Measurements from ENCODE around the gene HDGF. TPM values are rescaled to one million over a fixed set of nuclear protein-coding genes. Genes with fewer than 3 reads are reported as not detected.
A peak's percentile ranks its signal among the peaks of the same experiment; 100 is the strongest.

The HDGF gene
- total RNA-seq, 1 donor from 2014 or later = 246 TPM

DNA sequence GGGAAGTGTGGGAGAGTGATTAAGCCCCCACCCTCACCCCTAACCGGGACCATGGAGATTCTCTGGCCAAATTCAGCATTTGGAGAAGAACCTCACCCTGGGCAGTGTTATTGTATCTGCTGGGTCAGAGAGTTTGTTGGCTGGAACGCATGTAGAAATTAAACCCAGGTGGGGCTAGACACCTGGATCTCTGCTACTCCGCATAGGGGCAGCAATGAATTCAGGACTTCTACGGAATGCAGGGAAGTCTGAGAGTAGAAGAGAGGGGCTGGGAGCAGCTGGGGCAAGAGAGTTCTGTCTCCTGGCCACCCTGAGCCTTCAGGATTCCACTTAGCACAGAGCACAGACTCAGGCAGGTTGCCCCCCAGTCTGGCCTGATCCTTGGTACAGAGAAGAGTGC is 42.4 kb downstream of the HDGF start:
- Histone ChIP-seq H3K4me1 (peaks cover 60% of the 10 kb centered on the region), H3K36me3 (no peaks in the 10 kb centered on the region), H3K4me2 (peak overlapping the region; percentile 96), H3K9me3 (ENCODE audit: low read depth) (no peaks in the 10 kb centered on the region), H3K27ac (peak overlapping the region; percentile 91), H3K27me3 (peaks cover 13% of the 10 kb centered on the region), H3K9ac (no peak overlapping the region), H3F3A (ENCODE audit: low read depth) (peaks cover 82% of the 10 kb centered on the region), H2AFZ (replicated peaks) (no peak overlapping the region), H3K4me3 (no peak overlapping the region), H3K79me2 (ENCODE audit: low read depth) (peaks cover 12% of the 10 kb centered on the region), H4K20me1 (ENCODE audit: low read depth) (peaks cover 6% of the 10 kb centered on the region)
- Mint-ChIP-seq H3K4me1 (peaks cover 65% of the 10 kb centered on the region), H3K27ac (peak overlapping the region; percentile 84), H3K9me3 (no peaks in the 10 kb centered on the region), H3K27me3 (ENCODE audit: insufficient read depth, low read depth) (peaks cover 23% of the 10 kb centered on the region), H3K4me3 (peak overlapping the region; percentile 73), H3K36me3 (no peaks in the 10 kb centered on the region)
- DNase-seq (ENCODE audit: low spot score) = peak; percentile 11
- TF ChIP-seq EZH2 (IDR thresholded peaks at IDR 0.05) (no peak), EZH2phosphoT487 (IDR thresholded peaks at IDR 0.05) (no peak)
- TF ChIP-seq, protein P1, sequence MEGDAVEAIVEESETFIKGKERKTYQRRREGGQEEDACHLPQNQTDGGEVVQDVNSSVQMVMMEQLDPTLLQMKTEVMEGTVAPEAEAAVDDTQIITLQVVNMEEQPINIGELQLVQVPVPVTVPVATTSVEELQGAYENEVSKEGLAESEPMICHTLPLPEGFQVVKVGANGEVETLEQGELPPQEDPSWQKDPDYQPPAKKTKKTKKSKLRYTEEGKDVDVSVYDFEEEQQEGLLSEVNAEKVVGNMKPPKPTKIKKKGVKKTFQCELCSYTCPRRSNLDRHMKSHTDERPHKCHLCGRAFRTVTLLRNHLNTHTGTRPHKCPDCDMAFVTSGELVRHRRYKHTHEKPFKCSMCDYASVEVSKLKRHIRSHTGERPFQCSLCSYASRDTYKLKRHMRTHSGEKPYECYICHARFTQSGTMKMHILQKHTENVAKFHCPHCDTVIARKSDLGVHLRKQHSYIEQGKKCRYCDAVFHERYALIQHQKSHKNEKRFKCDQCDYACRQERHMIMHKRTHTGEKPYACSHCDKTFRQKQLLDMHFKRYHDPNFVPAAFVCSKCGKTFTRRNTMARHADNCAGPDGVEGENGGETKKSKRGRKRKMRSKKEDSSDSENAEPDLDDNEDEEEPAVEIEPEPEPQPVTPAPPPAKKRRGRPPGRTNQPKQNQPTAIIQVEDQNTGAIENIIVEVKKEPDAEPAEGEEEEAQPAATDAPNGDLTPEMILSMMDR (IDR thresholded peaks at IDR 0.05) = no peak

DNA sequence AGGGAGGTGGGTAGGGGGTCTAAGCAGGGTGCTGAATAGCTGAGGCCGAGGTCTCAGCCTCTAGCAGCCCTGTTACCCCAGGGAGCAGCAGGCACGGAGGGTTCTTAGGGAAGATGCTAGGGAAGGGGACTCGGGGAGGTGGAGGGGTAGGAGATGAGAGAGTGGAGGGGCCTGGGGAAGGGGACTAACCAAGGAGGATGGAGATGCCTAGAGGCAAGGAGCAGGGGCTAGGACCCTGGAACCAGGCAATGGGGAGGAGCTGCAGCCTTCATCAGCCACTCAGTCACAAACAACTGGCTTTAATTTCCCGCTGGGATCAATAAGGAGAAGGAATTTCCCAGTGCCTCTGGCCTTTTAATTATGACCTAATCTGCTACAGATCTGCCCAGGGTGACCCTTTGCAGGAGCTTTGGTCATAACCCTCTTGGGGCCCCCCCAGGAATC is 43.2 kb downstream of the HDGF start:
- Histone ChIP-seq H3F3A (ENCODE audit: low read depth) (peaks cover 90% of the 10 kb centered on the region), H3K79me2 (ENCODE audit: low read depth) (peaks cover 19% of the 10 kb centered on the region), H3K9ac (no peak overlapping the region), H3K27ac (peak overlapping the region; percentile 91), H3K4me2 (peak overlapping the region; percentile 96), H2AFZ (replicated peaks) (no peak overlapping the region), H4K20me1 (ENCODE audit: low read depth) (peaks cover 14% of the 10 kb centered on the region), H3K36me3 (no peaks in the 10 kb centered on the region), H3K4me3 (peak overlapping the region; percentile 61), H3K27me3 (peaks cover 16% of the 10 kb centered on the region), H3K4me1 (peaks cover 68% of the 10 kb centered on the region), H3K9me3 (ENCODE audit: low read depth) (no peaks in the 10 kb centered on the region)
- peaks cover 73% of the 10 kb centered on the region for H3K4me1 Mint-ChIP-seq
- DNase-seq (ENCODE audit: low spot score) = peak; percentile 76
- no peaks in the 10 kb centered on the region for H3K36me3 Mint-ChIP-seq
- H3K4me3 Mint-ChIP-seq = peak overlapping the region; percentile 73
- TF ChIP-seq EZH2phosphoT487 (IDR thresholded peaks at IDR 0.05) = no peak
- TF ChIP-seq EZH2 (IDR thresholded peaks at IDR 0.05) = no peak
- no peaks in the 10 kb centered on the region for H3K9me3 Mint-ChIP-seq
- H3K27ac Mint-ChIP-seq = peak overlapping the region; percentile 92
- H3K27me3 Mint-ChIP-seq (ENCODE audit: insufficient read depth, low read depth) = peaks cover 25% of the 10 kb centered on the region

DNA sequence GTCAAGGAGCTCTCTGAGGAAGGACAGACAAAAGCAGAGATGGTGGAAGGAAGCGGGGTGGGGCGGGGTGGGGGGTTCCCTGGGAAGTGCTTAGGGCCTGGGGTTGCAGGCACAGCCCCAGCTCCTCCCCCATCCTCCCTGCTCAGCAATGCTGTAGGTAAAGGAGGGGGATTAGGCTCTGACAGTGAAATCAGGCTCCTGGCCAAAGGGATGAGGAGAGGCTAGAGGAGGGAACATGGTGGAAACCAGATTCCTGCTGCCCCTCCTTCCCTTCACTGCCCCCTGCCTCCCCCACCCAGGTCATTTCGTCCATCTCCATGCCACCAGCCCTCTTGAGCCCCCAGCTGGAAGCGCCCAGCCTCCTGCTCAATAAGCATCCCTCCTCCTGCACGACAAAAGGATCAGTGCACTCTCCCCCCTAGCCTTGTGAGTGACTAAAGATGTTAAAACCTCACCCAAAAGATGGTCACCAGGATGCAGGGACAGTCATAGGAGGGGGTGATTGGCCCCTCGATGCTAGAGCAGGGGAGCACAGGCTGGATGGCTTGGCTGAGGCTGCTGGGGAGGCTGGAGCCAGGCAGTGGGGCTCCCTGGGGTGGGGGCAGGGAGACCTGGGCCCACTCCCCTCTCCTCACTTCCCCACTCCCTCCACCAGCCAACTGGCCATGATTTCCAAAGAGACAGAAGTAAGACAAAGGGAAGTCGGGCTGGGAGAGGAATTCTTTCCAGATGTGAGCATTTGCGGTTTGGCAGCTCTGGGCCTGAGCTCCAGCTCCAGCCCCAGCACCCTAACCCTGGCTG is 43.9 kb downstream of the HDGF start:
- H3K79me2 ChIP-seq (ENCODE audit: low read depth) = peaks cover 26% of the 10 kb centered on the region
- peak overlapping the region; percentile 61 for H3K4me3 ChIP-seq
- peaks cover 78% of the 10 kb centered on the region for H3K4me1 Mint-ChIP-seq
- DNase-seq (ENCODE audit: low spot score) = peak; percentile 84
- H3K27me3 Mint-ChIP-seq (ENCODE audit: insufficient read depth, low read depth) = peaks cover 25% of the 10 kb centered on the region
- H3K27me3 ChIP-seq = peaks cover 16% of the 10 kb centered on the region
- peak overlapping the region; percentile 96 for H3K4me2 ChIP-seq
- no peaks in the 10 kb centered on the region for H3K9me3 Mint-ChIP-seq
- H3K36me3 Mint-ChIP-seq = no peaks in the 10 kb centered on the region
- peaks cover 75% of the 10 kb centered on the region for H3K4me1 ChIP-seq
- no peak overlapping the region for H2AFZ ChIP-seq (replicated peaks)
- peaks cover 20% of the 10 kb centered on the region for H4K20me1 ChIP-seq (ENCODE audit: low read depth)
- H3K4me3 Mint-ChIP-seq = peak overlapping the region; percentile 87
- H3F3A ChIP-seq (ENCODE audit: low read depth) = peaks cover 87% of the 10 kb centered on the region
- H3K27ac ChIP-seq = peak overlapping the region; percentile 91
- H3K9ac ChIP-seq = no peak overlapping the region
- TF ChIP-seq EZH2phosphoT487 (IDR thresholded peaks at IDR 0.05) (no peak), EZH2 (IDR thresholded peaks at IDR 0.05) (no peak)
- TF ChIP-seq, protein P1 (IDR thresholded peaks at IDR 0.05) = no peak
- no peaks in the 10 kb centered on the region for H3K36me3 ChIP-seq
- peak overlapping the region; percentile 95 for H3K27ac Mint-ChIP-seq
- no peaks in the 10 kb centered on the region for H3K9me3 ChIP-seq (ENCODE audit: low read depth)
